HG03469 (cell line): ENCODE results near the gene PCBD2.
"Not testable (repeated sequence)": the region's sequence is repeated elsewhere in the genome, so short reads cannot be mapped to it uniquely, and the experiment has no call there.

ENCODE experiments used
- ATAC-seq: cut with Tn5 transposase; IDR thresholded peaks from one replicate; pipeline ENCODE4 v1.9.1; 2021; ENCODE audit warnings: mild to moderate bottlenecking, moderate library complexity, moderate number of reproducible peaks; ENCODE audit not compliant: unreplicated experiment

The PCBD2 gene

DNA sequence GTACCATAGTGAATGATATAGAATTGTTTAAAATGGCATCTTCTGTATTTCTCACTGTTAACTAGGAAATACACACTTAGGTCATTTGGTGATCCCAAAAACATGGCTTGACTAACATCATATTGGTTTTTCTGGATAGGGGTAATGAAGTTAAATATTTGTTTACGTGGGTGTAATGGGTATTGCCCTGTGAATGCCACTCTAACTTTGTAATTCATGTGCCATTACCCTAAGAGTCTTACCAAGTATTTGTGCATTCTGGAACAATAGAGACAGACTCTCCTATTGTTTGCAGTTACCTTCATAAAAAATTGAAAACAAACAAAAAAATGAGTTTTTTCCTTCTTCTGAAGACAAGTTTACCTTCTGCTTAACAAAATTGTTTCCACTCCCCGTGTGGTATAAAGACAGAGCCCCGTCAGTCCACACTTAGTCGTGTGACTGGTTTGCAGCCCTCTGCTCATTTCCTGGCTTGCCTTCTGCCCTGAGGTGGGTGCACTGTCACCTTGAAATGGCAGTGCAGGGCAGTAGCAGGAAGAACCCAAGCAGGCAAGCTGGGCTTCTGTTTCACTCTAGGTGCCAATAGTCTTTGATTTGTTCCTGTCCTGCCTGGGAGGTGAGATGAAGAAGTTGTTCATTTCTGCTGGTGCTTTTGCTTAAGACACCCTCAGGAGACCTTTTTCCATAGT lies 53.1 kb downstream of the PCBD2 start:
- ATAC-seq, result no peak

DNA sequence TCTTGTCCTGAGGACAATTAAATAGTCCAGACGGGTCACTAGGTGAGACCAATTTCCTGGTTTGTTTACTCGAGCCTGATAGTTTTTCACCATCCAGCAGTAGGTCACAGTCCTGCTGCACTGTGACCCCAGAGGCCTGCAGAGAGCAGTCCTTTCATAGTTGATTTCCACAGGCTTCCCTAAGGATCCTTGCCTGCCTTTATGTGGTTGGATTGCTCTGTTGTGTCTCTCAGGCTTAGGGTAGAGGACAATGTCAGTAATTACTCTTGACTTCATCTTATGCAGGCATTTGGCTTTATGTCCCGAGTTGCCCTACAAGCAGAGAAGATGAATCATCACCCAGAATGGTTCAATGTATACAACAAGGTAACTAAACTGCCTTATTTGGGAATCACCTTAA lies 53.8 kb downstream of the PCBD2 start:
- no peak for ATAC-seq

DNA sequence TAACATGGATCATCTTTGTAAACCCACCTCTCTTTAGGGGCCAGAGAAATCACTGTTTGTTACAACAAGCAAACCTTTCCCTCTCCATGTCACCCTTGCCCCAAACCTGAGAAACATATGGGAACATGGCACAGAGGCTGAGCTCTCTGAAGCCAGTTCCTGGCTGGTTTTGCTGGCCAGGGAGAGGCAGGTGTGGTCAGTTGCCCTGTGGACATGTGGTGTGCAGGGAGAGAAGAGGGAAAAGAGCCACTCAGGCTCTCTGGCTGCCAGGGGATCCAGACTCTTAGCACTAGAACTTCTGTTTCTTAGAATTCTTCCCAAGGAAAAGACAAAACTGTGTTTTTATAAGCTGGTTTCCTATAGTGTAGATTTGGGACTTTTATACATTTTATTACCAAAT lies 58.2 kb downstream of the PCBD2 start:
- no peak for ATAC-seq

GRCh38 chr5:134964359-134965270 lies 59.7 kb downstream of the PCBD2 start:
- ATAC-seq, result no peak

DNA sequence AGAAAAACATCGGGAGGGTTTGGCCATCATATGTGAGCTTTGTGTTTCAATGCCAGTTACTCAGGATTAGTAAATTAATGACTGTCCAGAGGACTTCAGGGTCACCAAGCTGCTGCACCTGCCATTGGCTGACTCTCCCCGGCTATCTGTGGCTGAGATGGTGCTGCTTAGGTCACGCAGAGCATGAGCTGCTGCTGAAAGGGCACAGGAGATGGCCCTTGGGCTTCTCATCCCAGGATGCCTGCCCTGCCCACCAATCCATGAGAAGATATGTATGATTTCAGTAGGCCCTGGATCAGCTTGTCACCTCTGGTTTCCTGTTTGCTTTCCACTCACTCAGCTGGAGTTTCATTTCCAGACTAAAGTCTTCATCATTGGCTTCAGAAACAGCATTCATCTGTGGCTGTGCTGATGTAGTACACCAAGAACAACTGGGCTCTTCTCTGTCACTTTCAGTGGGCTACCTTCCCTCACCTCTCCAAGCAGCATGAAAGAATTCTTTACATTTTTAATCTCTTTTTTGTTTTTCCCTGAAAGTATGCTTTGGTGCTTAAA lies 60.4 kb downstream of the PCBD2 start:
- ATAC-seq, result no peak

GRCh38 chr5:134967607-134968006 lies 62.7 kb downstream of the PCBD2 start, which contains the start of gene CATSPER3:
Gene CATSPER3, plus strand, starts transcription at chr5:134967907. Its CDS starts 85 bp downstream, at chr5:134967992.
- no peak for ATAC-seq

GRCh38 chr5:134968055-134968454 lies 63.1 kb downstream of the PCBD2 start:
- no peak for ATAC-seq

GRCh38 chr5:134969166-134969565 lies 64.2 kb downstream of the PCBD2 start:
- ATAC-seq, result no peak

GRCh38 chr5:134975078-134975715 lies 70.3 kb downstream of the PCBD2 start:
- no peak for ATAC-seq

- ATAC-seq, result no peak
Observed at GRCh38 chr5:134975843-134976242, 70.9 kb downstream of the PCBD2 start.

- no peak for ATAC-seq
Observed at GRCh38 chr5:134976841-134977240, 71.9 kb downstream of the PCBD2 start.

- no peak for ATAC-seq
Observed at GRCh38 chr5:134979416-134979815, 74.5 kb downstream of the PCBD2 start.

DNA sequence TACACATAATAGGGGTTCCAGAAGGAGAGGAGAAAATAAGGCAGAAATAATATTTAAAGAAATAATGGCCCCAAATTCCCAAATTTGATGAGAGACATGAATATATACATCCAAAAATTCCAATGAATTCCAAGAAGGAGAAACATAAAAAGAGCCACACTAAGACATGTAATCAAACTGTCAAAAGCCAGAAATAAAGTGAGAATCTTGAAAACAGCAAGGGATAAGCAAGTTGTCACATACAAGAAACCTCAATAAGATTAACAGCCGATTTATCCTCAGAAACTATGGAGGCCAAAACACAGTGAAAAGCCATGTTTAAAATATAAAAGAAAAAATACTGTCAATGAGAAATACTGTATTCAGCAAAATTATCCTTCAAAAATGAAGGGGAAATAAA lies 77.3 kb downstream of the PCBD2 start:
- ATAC-seq, result no peak

- no peak for ATAC-seq
Observed at GRCh38 chr5:134989266-134989830, 84.4 kb downstream of the PCBD2 start.

DNA sequence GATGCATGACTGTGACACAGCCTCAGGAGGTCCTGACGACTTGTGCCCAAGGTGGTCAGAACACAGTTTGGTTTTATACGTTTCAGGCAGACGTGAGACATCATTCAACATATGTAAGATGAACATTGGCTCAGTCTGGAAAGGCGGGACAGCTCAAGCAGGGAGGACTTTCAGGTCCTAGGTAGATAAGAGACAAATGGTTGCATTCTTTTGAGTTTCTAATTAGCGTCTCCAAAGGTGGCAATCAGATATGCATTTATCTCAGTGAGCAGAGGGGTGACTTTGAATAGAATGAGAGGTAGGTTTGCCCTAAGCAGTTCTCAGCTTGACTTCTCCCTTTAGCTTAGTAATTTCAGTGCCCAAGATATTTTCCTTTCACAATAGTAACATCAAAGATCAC lies 85.3 kb downstream of the PCBD2 start:
- ATAC-seq, result not testable (repeated sequence)

GRCh38 chr5:134992148-134992547 lies 87.2 kb downstream of the PCBD2 start:
- ATAC-seq, result no peak

GRCh38 chr5:134993161-134993560 lies 88.2 kb downstream of the PCBD2 start:
- no peak for ATAC-seq

DNA sequence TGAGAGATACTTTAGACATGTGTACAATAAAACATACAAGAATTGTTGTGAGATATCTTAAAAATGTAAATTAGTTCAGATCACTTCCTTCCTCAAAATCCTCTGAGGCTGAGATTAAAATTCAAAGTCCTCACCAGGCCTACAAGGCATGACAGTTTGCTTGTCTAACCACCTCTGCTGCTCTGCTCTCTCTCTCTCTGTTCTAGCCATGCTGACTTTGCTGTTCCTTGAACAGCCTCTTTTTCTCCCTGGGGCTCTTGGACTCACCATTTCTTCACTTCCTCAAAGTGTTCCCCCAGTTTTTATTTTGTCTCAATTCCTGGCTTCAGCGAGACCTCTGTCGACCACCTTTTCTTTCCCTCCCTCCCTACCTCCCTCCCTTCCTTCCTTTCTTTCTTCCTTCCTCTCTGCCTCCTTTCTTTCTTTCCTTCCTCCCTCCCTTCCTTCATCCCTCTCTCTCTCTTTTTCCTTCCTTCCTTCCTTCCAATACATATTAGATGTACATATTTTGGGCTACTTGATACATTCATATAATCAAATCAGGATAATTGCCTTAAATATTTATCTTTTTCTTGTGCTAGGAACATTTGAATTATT lies 89.7 kb downstream of the PCBD2 start:
- ATAC-seq, result no peak

- no peak for ATAC-seq
Observed at GRCh38 chr5:134995850-134996402, 91.0 kb downstream of the PCBD2 start.

DNA sequence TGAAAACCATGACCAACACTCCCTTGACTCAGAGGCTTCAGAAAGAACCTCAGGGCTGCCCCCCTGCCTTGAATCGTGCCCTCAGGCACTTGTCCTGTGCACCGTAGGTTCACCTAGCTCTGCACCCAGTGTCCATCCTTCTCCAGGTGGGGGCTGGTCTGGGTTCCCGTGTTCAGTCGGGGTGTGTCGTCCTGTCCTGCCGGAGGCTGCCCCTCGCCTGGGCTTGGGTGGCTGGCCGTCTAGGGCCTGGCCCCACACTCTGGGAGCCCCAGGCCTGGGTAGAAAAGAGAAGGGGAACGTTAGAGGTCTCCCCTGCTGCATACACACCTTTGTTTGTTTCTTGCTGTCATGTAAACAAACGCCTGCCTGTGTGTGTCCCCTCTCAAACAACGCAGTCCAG lies 92.1 kb downstream of the PCBD2 start:
- no peak for ATAC-seq
